ENCODE data around the gene NKPD1.
"Not testable (repeated sequence)": the region's sequence is repeated elsewhere in the genome, so short reads cannot be mapped to it uniquely, and the experiment has no call there.

The NKPD1 gene

GRCh38 chr19:45139286-45140143 lies 21.3 kb downstream of the NKPD1 start:
- DNase-seq (ENCODE audit: low read depth) = no peak

- DNase-seq (ENCODE audit: low read depth) = no peak
Observed at GRCh38 chr19:45138303-45138751, 22.5 kb downstream of the NKPD1 start.

DNA sequence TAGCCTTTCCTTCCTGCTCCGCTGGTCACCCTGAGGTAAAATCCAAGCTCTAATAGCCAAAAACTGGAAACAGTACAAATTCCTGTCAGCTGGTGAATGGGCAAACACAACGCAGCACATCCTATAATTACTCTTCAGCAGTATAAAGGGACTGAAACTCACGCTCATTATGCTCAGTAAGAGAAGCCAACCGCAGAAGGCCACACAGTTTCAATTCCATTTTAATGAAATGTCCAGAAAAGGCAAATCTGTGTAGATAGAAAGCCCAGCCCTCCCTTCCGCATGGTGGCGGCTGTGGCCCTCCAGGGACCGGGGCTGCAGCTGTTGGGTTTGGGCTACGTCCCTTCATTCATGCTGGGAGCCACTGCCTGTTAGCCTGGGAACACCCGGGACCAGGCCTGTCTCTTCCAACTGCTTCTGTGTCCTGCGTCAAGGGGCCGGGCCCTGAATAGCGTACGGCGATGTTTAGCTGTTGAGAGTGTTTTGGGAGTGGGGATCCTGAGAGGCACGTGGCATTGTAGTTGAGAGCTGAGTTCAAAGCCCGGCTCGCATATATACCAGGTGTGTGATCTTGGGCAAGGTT lies 23.5 kb downstream of the NKPD1 start:
- no peak for DNase-seq (ENCODE audit: low read depth)

DNA sequence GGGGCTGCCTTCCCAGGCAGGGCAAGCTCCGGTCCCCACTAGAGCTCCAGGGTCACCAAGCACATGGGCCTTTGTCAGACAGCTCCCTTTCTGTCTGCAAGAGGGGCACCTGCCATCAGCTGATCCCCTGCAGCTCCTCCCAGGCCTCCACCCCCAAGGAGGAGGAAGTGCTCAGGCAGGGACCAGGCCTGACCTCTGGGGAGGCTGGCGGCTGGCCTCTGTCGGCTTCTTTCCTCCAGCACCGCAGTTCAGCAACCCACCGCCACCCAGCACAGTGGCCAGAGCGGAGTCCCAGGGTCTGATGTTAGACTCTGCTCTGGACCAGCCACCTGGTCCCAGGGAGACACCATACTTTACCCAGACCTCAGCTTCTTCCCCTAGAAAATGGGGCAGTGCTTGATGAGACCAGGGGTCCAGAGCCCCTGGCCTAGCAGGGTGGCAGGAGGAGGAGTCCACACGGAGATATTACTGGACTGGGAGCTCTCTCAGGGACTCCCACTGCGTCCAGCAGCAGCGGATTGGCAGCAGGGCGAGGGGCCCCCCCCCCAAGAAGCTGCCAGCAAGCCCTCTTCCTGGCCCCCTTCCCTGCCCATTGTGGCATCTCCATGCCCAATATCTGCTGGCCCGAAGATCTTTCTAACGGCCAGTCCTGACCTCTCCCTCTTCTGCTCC lies 24.1 kb downstream of the NKPD1 start:
- no peak for DNase-seq (ENCODE audit: low read depth)

DNA sequence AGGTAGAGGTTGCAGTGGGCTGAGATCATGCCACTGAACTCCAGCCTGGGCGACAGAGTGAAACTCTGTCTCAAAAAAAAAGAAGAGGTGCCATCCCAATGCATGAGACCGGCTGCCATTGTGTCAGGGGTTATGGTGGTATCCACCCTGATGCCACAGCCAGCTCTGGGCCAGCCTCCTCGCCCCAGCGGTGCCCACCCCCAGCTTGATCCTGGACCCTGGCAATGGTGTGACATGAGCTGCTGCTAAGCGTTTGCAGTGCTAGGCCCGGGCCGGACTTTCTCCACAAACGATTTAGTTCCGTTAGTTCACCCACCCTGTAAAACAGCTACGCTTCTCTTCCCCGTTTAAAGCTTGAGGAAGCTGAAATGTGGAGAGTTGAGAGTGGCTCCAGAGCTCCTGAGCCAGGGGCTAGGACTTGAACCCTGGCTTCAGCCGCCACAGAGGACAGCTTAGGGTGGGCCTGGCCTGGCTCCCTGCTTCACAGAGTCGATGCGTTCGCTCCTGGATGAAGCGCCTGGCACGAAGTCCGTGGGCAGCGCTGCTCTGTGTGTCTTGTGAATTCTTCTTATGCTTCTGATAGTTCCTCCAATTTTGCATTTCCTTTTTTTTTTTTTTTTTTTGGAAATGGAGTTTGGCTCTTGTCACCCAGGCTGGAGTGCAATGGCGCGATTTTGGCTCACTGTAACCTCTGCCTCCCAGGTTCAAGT lies 25.5 kb downstream of the NKPD1 start:
- no peak for DNase-seq (ENCODE audit: low read depth)

- DNase-seq (ENCODE audit: low read depth) = no peak
Observed at GRCh38 chr19:45133661-45134060, 27.1 kb downstream of the NKPD1 start.

DNA sequence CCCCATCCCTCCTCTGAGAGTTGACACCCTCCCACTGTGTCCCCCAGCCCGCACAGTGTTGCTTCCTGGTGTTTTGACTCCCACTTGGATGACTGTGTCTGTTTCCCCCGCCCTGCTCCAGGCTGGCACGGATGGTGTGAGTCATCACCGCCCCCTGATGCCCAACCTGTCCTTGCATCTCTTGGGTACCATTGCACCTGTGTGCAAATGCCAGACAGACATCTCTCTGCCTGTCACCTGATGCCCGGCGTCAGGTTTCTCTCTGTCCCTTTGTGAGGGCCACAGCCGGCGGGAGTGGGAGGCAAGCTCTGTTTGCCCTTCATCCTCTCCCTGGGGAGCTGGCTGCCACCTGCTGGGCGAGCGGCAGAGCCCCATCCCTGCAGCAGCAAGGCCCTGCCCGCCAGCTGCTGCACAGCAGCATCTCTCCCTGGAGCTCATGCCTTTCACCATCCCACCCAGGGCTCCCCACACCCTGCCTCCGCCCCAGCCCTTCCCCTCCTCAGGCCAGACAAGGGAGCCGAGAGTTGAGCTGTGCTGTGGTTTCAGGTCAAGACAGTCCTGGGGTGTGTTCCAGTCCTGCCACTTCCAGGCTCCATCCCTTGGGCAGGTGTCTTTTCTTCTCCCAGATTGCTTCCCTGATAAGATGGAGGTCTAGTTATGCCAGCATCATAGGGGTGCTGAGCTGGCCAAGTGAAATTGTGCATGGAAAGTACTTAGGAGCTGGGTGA lies 29.7 kb downstream of the NKPD1 start:
- DNase-seq (ENCODE audit: low read depth) = peak; percentile 15

DNA sequence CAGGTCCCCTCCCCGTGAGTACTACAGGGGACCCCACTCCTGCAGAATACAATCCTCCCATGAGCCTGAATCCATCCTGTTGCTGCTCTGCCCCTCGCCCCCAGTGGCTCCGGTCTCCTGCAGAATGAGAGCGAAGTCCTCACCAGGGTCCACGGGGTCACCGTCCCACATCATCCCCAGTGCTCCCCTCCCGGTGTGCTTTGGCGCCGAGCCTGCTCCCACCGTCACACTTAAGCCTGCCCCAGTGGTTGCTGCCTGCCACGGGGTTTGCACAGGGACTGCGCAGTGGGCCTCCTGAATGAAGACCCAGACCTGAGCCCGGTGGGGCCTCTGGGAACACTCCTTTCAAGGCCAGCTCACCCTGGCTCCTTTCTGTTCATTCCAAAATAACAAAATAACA lies 30.5 kb downstream of the NKPD1 start:
- DNase-seq (ENCODE audit: low read depth) = no peak

GRCh38 chr19:45128806-45129205 lies 32.0 kb downstream of the NKPD1 start:
- no peak for DNase-seq (ENCODE audit: low read depth)

DNA sequence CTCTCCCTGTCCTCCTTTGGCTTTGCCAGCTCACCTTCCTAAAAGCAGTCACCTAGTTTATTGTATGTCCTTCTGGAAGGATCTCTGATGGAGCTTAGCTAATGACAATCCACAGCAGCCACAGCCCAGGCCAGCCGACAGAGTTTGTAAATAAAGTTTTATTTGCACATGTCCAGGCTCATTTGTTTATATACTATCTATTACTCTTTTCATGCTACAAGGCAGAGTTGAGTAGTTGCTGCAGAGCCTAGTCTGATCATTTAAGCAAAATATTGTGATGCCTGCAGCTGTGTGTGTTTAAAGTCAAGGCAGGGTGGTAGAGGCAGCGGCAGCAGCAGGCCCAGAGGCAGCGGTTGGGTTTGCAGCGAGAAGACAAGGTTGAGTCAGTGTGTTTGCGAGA lies 32.6 kb downstream of the NKPD1 start:
- no peak for DNase-seq (ENCODE audit: low read depth)

GRCh38 chr19:45126654-45127053 lies 34.1 kb downstream of the NKPD1 start:
- no peak for DNase-seq (ENCODE audit: low read depth)

DNA sequence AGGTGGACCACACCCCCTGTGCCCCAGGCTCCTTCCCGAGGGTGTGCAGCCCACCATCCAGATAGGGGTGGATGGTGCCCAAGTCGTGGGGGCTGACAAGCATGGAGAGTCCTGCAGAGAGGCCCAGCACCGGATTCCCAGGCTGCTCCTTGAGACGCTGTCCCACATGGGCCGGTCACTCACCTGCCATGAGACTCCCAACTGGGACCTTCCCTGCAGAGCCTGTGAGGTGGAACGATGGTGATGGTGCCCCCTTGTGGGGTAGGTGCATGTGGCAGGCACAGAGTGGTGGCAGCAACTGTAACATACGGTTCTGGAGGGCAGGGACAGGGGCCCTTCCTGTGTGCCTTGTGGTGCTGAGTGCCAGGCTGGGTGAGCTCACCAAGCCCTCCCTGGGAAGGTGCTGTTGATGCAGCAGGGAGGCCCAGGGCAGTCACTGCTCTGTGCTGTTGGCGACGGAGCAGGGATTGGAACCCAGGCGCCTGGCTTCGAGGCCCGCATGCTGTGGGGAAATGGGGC lies 34.7 kb downstream of the NKPD1 start:
- DNase-seq (ENCODE audit: low read depth) = peak; percentile 41

GRCh38 chr19:45125360-45125759 lies 35.4 kb downstream of the NKPD1 start:
- DNase-seq (ENCODE audit: low read depth) = no peak

- no peak for DNase-seq (ENCODE audit: low read depth)
Observed at GRCh38 chr19:45124021-45124420, 36.8 kb downstream of the NKPD1 start.

- no peak for DNase-seq (ENCODE audit: low read depth)
Observed at GRCh38 chr19:45123440-45123850, 37.3 kb downstream of the NKPD1 start.

DNA sequence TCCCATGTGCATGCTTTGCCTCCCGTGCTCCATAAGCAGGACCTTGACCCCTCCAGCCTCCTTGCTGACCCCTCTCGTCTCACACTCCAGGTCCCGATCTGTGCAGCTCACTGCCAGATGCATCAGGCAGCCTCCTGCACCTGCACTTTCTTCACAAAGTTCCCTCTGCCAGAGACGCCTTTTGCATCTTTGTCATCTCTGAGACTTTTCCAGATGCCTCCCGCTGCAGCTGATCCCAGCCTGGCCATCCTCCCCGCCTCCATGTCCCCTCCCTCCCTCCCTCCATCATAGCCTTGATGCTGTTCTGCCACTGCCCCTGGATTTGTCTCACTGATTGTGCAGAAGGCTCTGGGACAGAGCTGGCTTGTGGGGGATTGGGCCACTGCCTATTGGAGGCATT lies 38.0 kb downstream of the NKPD1 start:
- no peak for DNase-seq (ENCODE audit: low read depth)

DNA sequence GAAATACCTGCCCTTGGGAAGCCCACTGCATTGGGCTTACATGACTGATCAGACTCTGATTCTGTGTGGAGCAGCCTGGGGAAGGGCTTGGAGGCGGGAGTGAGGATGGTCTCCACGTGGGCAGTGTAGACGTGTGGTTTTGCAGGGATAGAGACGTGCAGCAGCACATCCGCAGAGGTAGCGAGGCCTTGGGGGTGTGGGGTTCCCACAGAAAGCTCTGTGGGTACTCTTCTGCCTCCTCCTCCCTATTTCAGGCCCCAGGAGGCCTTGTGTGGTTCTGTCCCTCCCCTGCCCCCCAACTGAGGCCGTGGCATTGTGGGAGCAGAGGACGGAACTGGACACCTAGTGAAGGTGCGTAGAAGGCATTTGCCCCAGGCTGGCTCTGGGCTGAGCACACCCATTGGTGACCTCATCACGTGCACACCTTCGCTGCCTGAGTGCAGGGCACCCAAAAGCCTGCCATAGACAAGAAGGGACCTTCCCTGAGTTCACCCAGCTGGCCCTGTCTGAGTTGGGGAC lies 38.9 kb downstream of the NKPD1 start:
- DNase-seq (ENCODE audit: low read depth) = no peak

GRCh38 chr19:45119582-45119981 lies 41.2 kb downstream of the NKPD1 start:
- DNase-seq (ENCODE audit: low read depth) = no peak

- DNase-seq (ENCODE audit: low read depth) = not testable (repeated sequence)
Observed at GRCh38 chr19:45118591-45119355, 42.0 kb downstream of the NKPD1 start.

DNA sequence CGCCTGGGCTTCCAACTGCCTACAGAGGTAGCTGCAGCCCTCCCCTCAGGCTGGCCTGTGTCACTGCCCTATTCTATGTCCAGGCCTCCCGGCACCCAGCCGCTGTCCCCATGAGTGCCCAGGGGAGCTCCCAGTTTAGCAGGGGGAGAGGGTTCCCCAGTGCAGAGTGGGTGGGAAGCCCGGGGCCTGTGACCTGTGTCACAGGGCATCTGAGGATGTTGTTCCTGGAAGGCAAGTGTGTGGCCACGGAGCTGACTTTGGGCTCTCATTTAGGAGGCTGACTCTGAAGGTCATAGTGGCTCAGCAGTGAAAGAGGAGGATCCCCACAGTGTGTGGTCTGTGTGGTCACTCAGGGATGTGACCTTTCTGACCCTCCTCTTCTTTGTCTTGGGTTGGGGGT lies 42.7 kb downstream of the NKPD1 start:
- no peak for DNase-seq (ENCODE audit: low read depth)

- DNase-seq (ENCODE audit: low read depth) = no peak
Observed at GRCh38 chr19:45117671-45118070, 43.1 kb downstream of the NKPD1 start.
